B cell (primary cell): ENCODE results near the gene HOTAIR.

Experiments
- CTCF ChIP-seq: fragments of 200-600 bp; IDR thresholded peaks from one replicate; pipeline ENCODE4 v1.8.0; 2022; ENCODE audit warnings: antibody characterized with exemption, mild to moderate bottlenecking
- EZH2 ChIP-seq: IDR thresholded peaks from 2 replicates; pipeline ENCODE4 v1.6.1; 2012; ENCODE audit warnings: borderline replicate concordance, low read depth, mild to moderate bottlenecking, moderate library complexity, low read length; ENCODE audit not compliant: insufficient read depth, poor library complexity, severe bottlenecking

GRCh38 chr12:53982648-53983567, 8.2 kb upstream of the HOTAIR start:
- no peak for TF ChIP-seq CTCF
- TF ChIP-seq EZH2, result peak; percentile 61
